ENCODE data around the gene AGMO. TPM values are rescaled to one million over a fixed set of nuclear protein-coding genes. Genes with fewer than 3 reads are reported as not detected.

AGMO gene
- total RNA-seq, 1 experiment from 2014 or later = 0.77 TPM

DNA sequence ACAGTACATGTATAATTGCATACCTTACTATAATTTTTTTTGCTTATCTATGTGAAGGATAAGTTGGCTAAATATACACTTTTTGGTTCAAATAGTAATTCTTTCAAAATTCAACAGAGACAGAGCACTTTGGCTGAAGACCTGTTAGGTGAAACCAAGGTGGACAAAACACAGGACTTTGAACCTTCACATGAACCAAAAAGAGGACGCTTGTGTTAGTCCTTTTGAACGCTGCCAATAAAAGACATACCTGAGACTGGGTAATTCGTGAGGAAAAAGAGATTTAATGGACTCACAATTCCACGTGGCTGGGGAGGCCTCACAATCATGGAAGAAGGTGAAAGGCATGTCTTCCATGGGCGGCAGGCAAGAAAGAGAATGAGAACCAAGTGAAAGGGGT is 4.7 kb upstream of the AGMO start (continued):
- no peak for TF ChIP-seq PRDM15 (CRISPR knock-in tag; IDR thresholded peaks at IDR 0.05)
- TF ChIP-seq E2F5 (CRISPR knock-in tag; IDR thresholded peaks at IDR 0.05) = no peak
- TF ChIP-seq, protein P1, sequence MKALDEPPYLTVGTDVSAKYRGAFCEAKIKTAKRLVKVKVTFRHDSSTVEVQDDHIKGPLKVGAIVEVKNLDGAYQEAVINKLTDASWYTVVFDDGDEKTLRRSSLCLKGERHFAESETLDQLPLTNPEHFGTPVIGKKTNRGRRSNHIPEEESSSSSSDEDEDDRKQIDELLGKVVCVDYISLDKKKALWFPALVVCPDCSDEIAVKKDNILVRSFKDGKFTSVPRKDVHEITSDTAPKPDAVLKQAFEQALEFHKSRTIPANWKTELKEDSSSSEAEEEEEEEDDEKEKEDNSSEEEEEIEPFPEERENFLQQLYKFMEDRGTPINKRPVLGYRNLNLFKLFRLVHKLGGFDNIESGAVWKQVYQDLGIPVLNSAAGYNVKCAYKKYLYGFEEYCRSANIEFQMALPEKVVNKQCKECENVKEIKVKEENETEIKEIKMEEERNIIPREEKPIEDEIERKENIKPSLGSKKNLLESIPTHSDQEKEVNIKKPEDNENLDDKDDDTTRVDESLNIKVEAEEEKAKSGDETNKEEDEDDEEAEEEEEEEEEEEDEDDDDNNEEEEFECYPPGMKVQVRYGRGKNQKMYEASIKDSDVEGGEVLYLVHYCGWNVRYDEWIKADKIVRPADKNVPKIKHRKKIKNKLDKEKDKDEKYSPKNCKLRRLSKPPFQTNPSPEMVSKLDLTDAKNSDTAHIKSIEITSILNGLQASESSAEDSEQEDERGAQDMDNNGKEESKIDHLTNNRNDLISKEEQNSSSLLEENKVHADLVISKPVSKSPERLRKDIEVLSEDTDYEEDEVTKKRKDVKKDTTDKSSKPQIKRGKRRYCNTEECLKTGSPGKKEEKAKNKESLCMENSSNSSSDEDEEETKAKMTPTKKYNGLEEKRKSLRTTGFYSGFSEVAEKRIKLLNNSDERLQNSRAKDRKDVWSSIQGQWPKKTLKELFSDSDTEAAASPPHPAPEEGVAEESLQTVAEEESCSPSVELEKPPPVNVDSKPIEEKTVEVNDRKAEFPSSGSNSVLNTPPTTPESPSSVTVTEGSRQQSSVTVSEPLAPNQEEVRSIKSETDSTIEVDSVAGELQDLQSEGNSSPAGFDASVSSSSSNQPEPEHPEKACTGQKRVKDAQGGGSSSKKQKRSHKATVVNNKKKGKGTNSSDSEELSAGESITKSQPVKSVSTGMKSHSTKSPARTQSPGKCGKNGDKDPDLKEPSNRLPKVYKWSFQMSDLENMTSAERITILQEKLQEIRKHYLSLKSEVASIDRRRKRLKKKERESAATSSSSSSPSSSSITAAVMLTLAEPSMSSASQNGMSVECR (CRISPR knock-in tag; IDR thresholded peaks at IDR 0.05; ENCODE audit: borderline replicate concordance) = no peak
- TF ChIP-seq TP53 (CRISPR knock-in tag; IDR thresholded peaks at IDR 0.05) = no peak
- TF ChIP-seq PRRX2 (CRISPR knock-in tag; IDR thresholded peaks at IDR 0.05) = no peak
- no peak for TF ChIP-seq TEAD4 (CRISPR knock-in tag; IDR thresholded peaks at IDR 0.05)
- no peak for TF ChIP-seq RELA (CRISPR knock-in tag; IDR thresholded peaks at IDR 0.05; ENCODE audit: borderline replicate concordance)
- no peak for TF ChIP-seq CREM (CRISPR knock-in tag; IDR thresholded peaks at IDR 0.05)

GRCh38 chr7:15560968-15561367 is 847 bp downstream of the AGMO start:
- H3K4me1 Mint-ChIP-seq = peaks cover 18% of the 10 kb centered on the region
- H3K4me3 Mint-ChIP-seq = no peak overlapping the region
- ChIA-PET CTCF (no interaction called here), POLR2A (no interaction called here)
- no peak for DNase-seq (ENCODE audit: low spot score)
- TF ChIP-seq ZNF121 (CRISPR knock-in tag; IDR thresholded peaks at IDR 0.05) = no peak
- no peak for TF ChIP-seq CDX4 (CRISPR knock-in tag; IDR thresholded peaks at IDR 0.05; ENCODE audit: borderline replicate concordance)
- no peak for TF ChIP-seq FOXK1 (CRISPR knock-in tag; IDR thresholded peaks at IDR 0.05)
- TF ChIP-seq ELF4 (CRISPR knock-in tag; IDR thresholded peaks at IDR 0.05; ENCODE audit: low read depth) = no peak
- no peak for TF ChIP-seq OVOL2 (CRISPR knock-in tag; IDR thresholded peaks at IDR 0.05; ENCODE audit: borderline replicate concordance)
- no peak for TF ChIP-seq FOXJ3 (CRISPR knock-in tag; IDR thresholded peaks at IDR 0.05; ENCODE audit: borderline replicate concordance)
- no peak for TF ChIP-seq FOXP1 (CRISPR knock-in tag; IDR thresholded peaks at IDR 0.05; ENCODE audit: borderline replicate concordance)
- TF ChIP-seq HMGA2 (CRISPR knock-in tag; IDR thresholded peaks at IDR 0.05) = no peak
- no peaks in the 10 kb centered on the region for H3K27me3 Mint-ChIP-seq (ENCODE audit: low read depth)
- ATAC-seq = no peak
- H3K27ac Mint-ChIP-seq = no peak overlapping the region
- peaks cover 4% of the 10 kb centered on the region; the same call in 1 of the 2 replicates for H3K9me3 Mint-ChIP-seq
- H3K36me3 Mint-ChIP-seq = no peaks in the 10 kb centered on the region
